WTC11 (cell line): Measurements from ENCODE around the gene ARID4B. TPM values are rescaled to one million over a fixed set of nuclear protein-coding genes. Genes with fewer than 3 reads are reported as not detected.

Experiments used
- ATF2 ChIP-seq: sonication (generic); formaldehyde crosslinking; IDR thresholded peaks from 2 replicates; pipeline ENCODE4 v1.8.1; 2022; ENCODE audit warnings: low read depth, missing genetic modification reagents, borderline replicate concordance
- CBFB ChIP-seq: sonication (generic); formaldehyde crosslinking; IDR thresholded peaks from 2 replicates; pipeline ENCODE4 v1.8.1; 2022; ENCODE audit warnings: mild to moderate bottlenecking, low read depth, missing genetic modification reagents
- CREB1 ChIP-seq: sonication (generic); formaldehyde crosslinking; IDR thresholded peaks from 2 replicates; pipeline ENCODE4 v1.8.0; 2023; ENCODE audit warnings: mild to moderate bottlenecking, missing genetic modification reagents
- E2F4 ChIP-seq: sonication (generic); formaldehyde crosslinking; IDR thresholded peaks from 2 replicates; pipeline ENCODE4 v1.8.1; 2022; ENCODE audit warnings: low read depth, mild to moderate bottlenecking, moderate library complexity, missing genetic modification reagents, borderline replicate concordance
- ELF4 ChIP-seq: sonication (generic); formaldehyde crosslinking; IDR thresholded peaks from 2 replicates; pipeline ENCODE4 v1.8.1; 2022; ENCODE audit warnings: low read depth, mild to moderate bottlenecking, moderate library complexity, missing genetic modification reagents
- FOXP4 ChIP-seq: sonication (generic); formaldehyde crosslinking; IDR thresholded peaks from 2 replicates; pipeline ENCODE4 v1.8.0; 2022; ENCODE audit warnings: mild to moderate bottlenecking, missing genetic modification reagents
- GRHL2 ChIP-seq: fragments of 250-450 bp; sonication (Bioruptor Pico); IDR thresholded peaks from 2 replicates; pipeline ENCODE4 v1.8.0; 2022; ENCODE audit warnings: mild to moderate bottlenecking, moderate library complexity; ENCODE audit not compliant: insufficient replicate concordance, severe bottlenecking
- JUN ChIP-seq: sonication (generic); formaldehyde crosslinking; IDR thresholded peaks from 2 replicates; pipeline ENCODE4 v1.8.0; 2023; ENCODE audit warnings: mild to moderate bottlenecking, missing genetic modification reagents
- NR1H2 ChIP-seq: sonication (generic); formaldehyde crosslinking; IDR thresholded peaks from 2 replicates; pipeline ENCODE4 v1.9.0; 2021; ENCODE audit warnings: mild to moderate bottlenecking, moderate library complexity, missing genetic modification reagents
- PREB ChIP-seq: sonication (generic); formaldehyde crosslinking; IDR thresholded peaks from 2 replicates; pipeline ENCODE4 v1.8.1; 2022; ENCODE audit warnings: mild to moderate bottlenecking, missing genetic modification reagents, moderate library complexity, borderline replicate concordance
- SMAD4 ChIP-seq: sonication (generic); formaldehyde crosslinking; IDR thresholded peaks from 2 replicates; pipeline ENCODE4 v1.8.0; 2022; ENCODE audit warnings: mild to moderate bottlenecking, missing genetic modification reagents
- TCF7 ChIP-seq: sonication (generic); formaldehyde crosslinking; IDR thresholded peaks from 2 replicates; pipeline ENCODE4 v1.8.0; 2022; ENCODE audit warnings: mild to moderate bottlenecking, low read depth, missing genetic modification reagents, moderate library complexity
- TEAD1 ChIP-seq: sonication (generic); formaldehyde crosslinking; IDR thresholded peaks from 2 replicates; pipeline ENCODE4 v1.8.0; 2022; ENCODE audit warnings: mild to moderate bottlenecking, missing genetic modification reagents
- ZNF232 ChIP-seq: sonication (generic); formaldehyde crosslinking; IDR thresholded peaks from 2 replicates; pipeline ENCODE4 v1.8.0; 2022; ENCODE audit warnings: mild to moderate bottlenecking, missing genetic modification reagents
- ZNF263 ChIP-seq: sonication (generic); formaldehyde crosslinking; IDR thresholded peaks from 2 replicates; pipeline ENCODE4 v1.8.1; 2022; ENCODE audit warnings: low read depth, mild to moderate bottlenecking, moderate library complexity, missing genetic modification reagents
- ZNF281 ChIP-seq: sonication (generic); formaldehyde crosslinking; IDR thresholded peaks from 2 replicates; pipeline ENCODE4 v1.8.0; 2023; ENCODE audit warnings: mild to moderate bottlenecking, missing genetic modification reagents
- ZNF423 ChIP-seq: fragments of 250-450 bp; sonication (Bioruptor Pico); IDR thresholded peaks from 2 replicates; pipeline ENCODE4 v2.1.2; 2022; ENCODE audit warnings: mild to moderate bottlenecking, moderate library complexity
- ZNF512 ChIP-seq: sonication (generic); formaldehyde crosslinking; IDR thresholded peaks from 2 replicates; pipeline ENCODE4 v1.8.1; 2022; ENCODE audit warnings: missing genetic modification reagents, borderline replicate concordance
- total RNA-seq: library from RNA; stranded (reverse); gene quantifications from 3 replicates; pipeline ENCODE4 v1.2.3, GENCODE V29; 2021
- TF ChIP-seq, protein P1 (sequence below): sonication (generic); formaldehyde crosslinking; IDR thresholded peaks from 2 replicates; pipeline ENCODE4 v1.8.1; 2023; ENCODE audit warnings: mild to moderate bottlenecking, missing genetic modification reagents, moderate library complexity
- TF ChIP-seq, protein P2 (sequence below): fragments of 250-450 bp; sonication (Bioruptor Pico); IDR thresholded peaks from 2 replicates; pipeline ENCODE4 v1.9.0; 2021; ENCODE audit warnings: moderate library complexity, mild to moderate bottlenecking, inconsistent platforms, borderline replicate concordance
- TF ChIP-seq, protein P3 (sequence below): sonication (generic); formaldehyde crosslinking; IDR thresholded peaks from 2 replicates; pipeline ENCODE4 v1.8.0; 2022; ENCODE audit warnings: mild to moderate bottlenecking, missing genetic modification reagents

Gene ARID4B
- total RNA-seq, 1 experiment from 2014 or later = 35.7 TPM

GRCh38 chr1:235328271-235329138 is 526 bp upstream of the ARID4B start, which contains the start of gene GGPS1 (continued):
- TF ChIP-seq TCF7 (CRISPR knock-in tag) = no peak
- TF ChIP-seq ZNF423 = no peak
- TF ChIP-seq GRHL2 (CRISPR knock-in tag) = no peak
- TF ChIP-seq CBFB (CRISPR knock-in tag) = no peak
- TF ChIP-seq, protein P1, sequence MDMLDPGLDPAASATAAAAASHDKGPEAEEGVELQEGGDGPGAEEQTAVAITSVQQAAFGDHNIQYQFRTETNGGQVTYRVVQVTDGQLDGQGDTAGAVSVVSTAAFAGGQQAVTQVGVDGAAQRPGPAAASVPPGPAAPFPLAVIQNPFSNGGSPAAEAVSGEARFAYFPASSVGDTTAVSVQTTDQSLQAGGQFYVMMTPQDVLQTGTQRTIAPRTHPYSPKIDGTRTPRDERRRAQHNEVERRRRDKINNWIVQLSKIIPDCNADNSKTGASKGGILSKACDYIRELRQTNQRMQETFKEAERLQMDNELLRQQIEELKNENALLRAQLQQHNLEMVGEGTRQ (CRISPR knock-in tag) = no peak
- TF ChIP-seq NR1H2 (CRISPR knock-in tag) = no peak
- TF ChIP-seq ELF4 (CRISPR knock-in tag) = no peak
- TF ChIP-seq, protein P2, sequence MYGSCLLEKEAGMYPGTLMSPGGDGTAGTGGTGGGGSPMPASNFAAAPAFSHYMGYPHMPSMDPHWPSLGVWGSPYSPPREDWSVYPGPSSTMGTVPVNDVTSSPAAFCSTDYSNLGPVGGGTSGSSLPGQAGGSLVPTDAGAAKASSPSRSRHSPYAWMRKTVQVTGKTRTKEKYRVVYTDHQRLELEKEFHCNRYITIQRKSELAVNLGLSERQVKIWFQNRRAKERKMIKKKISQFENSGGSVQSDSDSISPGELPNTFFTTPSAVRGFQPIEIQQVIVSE (CRISPR knock-in tag) = no peak
- no peak for TF ChIP-seq E2F4 (CRISPR knock-in tag)
- peak; percentile 63; the same call in 1 of the 2 replicates for TF ChIP-seq ZNF281 (CRISPR knock-in tag)
- TF ChIP-seq, protein P3, sequence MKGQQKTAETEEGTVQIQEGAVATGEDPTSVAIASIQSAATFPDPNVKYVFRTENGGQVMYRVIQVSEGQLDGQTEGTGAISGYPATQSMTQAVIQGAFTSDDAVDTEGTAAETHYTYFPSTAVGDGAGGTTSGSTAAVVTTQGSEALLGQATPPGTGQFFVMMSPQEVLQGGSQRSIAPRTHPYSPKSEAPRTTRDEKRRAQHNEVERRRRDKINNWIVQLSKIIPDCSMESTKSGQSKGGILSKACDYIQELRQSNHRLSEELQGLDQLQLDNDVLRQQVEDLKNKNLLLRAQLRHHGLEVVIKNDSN = no peak
- TF ChIP-seq JUN = no peak
- no peak for TF ChIP-seq SMAD4 (CRISPR knock-in tag)
- no peak for TF ChIP-seq CREB1 (CRISPR knock-in tag)
- TF ChIP-seq ZNF512 (CRISPR knock-in tag) = no peak
- no peak for TF ChIP-seq PREB (CRISPR knock-in tag)
- no peak for TF ChIP-seq TEAD1
- TF ChIP-seq ZNF263 (CRISPR knock-in tag) = no peak
- TF ChIP-seq ATF2 = no peak
- no peak for TF ChIP-seq ZNF232 (CRISPR knock-in tag)
- TF ChIP-seq FOXP4 (CRISPR knock-in tag) = no peak
